ENCODE results near the gene ATRIP.

DNA sequence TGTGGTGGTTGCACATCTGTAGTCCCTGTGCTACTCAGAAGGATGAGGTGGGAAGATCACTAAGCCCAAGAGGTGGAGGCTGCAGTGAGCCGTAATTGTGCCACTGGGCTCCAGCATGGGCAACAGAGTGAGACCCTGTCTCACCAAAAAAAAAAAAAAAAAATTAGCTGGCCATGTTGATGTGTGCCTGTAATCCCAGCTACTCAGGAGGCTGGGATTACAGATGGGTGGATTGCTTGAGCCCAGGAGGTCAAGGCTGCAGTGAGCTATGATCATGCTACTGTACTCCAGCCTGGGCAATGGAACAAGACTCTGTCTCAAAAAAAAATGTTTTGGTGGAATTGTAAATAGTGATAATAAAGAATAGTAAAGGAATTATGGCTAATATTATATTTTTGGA lies 9.9 kb downstream of the ATRIP start:
- TF ChIP-seq EZH2phosphoT487 (IDR thresholded peaks at IDR 0.05; ENCODE audit: insufficient read depth, low read depth) = no peak
- no peak for TF ChIP-seq EZH2 (IDR thresholded peaks at IDR 0.05; ENCODE audit: insufficient read depth, poor library complexity, severe bottlenecking)
